ENCODE data around the gene JHY.

Gene JHY

GRCh38 chr11:122933416-122933815, 50.9 kb downstream of the JHY start:
- TF ChIP-seq CTCF (conservative IDR thresholded peaks at IDR 0.05; ENCODE audit: low read depth, low read length): no peak
- H3K4me3 ChIP-seq (ENCODE audit: low read length): no peak overlapping the region
- DNase-seq (ENCODE audit: low read depth): no peak

- DNase-seq (ENCODE audit: low read depth): no peak
- H3K4me3 ChIP-seq (ENCODE audit: low read length): no peak overlapping the region
- TF ChIP-seq CTCF (conservative IDR thresholded peaks at IDR 0.05; ENCODE audit: low read depth, low read length): no peak
Measured at GRCh38 chr11:122937983-122938382, 55.4 kb downstream of the JHY start.

GRCh38 chr11:122938557-122938956, 56.0 kb downstream of the JHY start:
- TF ChIP-seq CTCF (conservative IDR thresholded peaks at IDR 0.05; ENCODE audit: low read depth, low read length): no peak
- H3K4me3 ChIP-seq (ENCODE audit: low read length): no peak overlapping the region
- no peak for DNase-seq (ENCODE audit: low read depth)

- no peak overlapping the region for H3K4me3 ChIP-seq (ENCODE audit: low read length)
- peak; percentile 72 for DNase-seq (ENCODE audit: low read depth)
- no peak for TF ChIP-seq CTCF (conservative IDR thresholded peaks at IDR 0.05; ENCODE audit: low read depth, low read length)
Measured at GRCh38 chr11:122951211-122951610, 68.7 kb downstream of the JHY start.

GRCh38 chr11:122954455-122954854, 71.9 kb downstream of the JHY start:
- H3K4me3 ChIP-seq (ENCODE audit: low read length): no peak overlapping the region
- DNase-seq (ENCODE audit: low read depth): no peak
- no peak for TF ChIP-seq CTCF (conservative IDR thresholded peaks at IDR 0.05; ENCODE audit: low read depth, low read length)

- no peak for TF ChIP-seq CTCF (conservative IDR thresholded peaks at IDR 0.05; ENCODE audit: low read depth, low read length)
- H3K4me3 ChIP-seq (ENCODE audit: low read length): no peak overlapping the region
- DNase-seq (ENCODE audit: low read depth): no peak
Measured at GRCh38 chr11:122963961-122964360, 81.4 kb downstream of the JHY start.

GRCh38 chr11:122976061-122976733, 93.6 kb downstream of the JHY start:
- no peak for TF ChIP-seq CTCF (conservative IDR thresholded peaks at IDR 0.05; ENCODE audit: low read depth, low read length)
- no peak overlapping the region for H3K4me3 ChIP-seq (ENCODE audit: low read length)
- no peak for DNase-seq (ENCODE audit: low read depth)
